H1 (cell line): ENCODE data around the gene ARID5B. TPM values are rescaled to one million over a fixed set of nuclear protein-coding genes. Genes with fewer than 3 reads are reported as not detected.

ENCODE experiments used
- CTCF ChIA-PET: fragments of 300-600 bp; sonication (Branson Sonifier 250); formaldehyde crosslinking; loops from one replicate; lab custom pipeline; 2021; ENCODE audit not compliant: partially characterized antibody; lab: Charles Lee
- POLR2A ChIA-PET: fragments of 300-600 bp; sonication (Branson Sonifier 250); formaldehyde crosslinking; loops from one replicate; lab custom pipeline; 2021; ENCODE audit warnings: inconsistent platforms; ENCODE audit not compliant: partially characterized antibody; lab: Charles Lee
- DNase-seq, 2 experiments: peaks; one replicate each; pipeline versions ENCODE4 v3.0.0 to v3.0.0-alpha.2; 2010 to 2022; ENCODE audit warnings: low spot score in 2 of 2, low read depth in 1 of 2, mixed read lengths in 1 of 2
- FAIRE-seq: peaks from 2 replicates; lab custom pipeline; 2011; peaks lifted over from hg19 to GRCh38; lab: Jason Lieb, UNC
- H2AFZ ChIP-seq: 2 replicates; pipeline ENCODE4 v1.8.1; 2012; ENCODE audit warnings: low read length, inconsistent platforms
- H2AK5ac ChIP-seq: 2 replicates; pipeline ENCODE4 v1.6.1; 2013; ENCODE audit warnings: low read depth, low read length
- H2BK120ac ChIP-seq: replicated peaks from 2 replicates; pipeline ENCODE3; 2013; ENCODE audit warnings: low read depth, low read length, inconsistent platforms
- H2BK12ac ChIP-seq: 2 replicates; pipeline ENCODE4 v1.6.1; 2013; ENCODE audit warnings: low read depth, low read length
- H2BK15ac ChIP-seq: 2 replicates; pipeline ENCODE4 v1.6.1; 2013; ENCODE audit warnings: low read length
- H2BK20ac ChIP-seq: 2 replicates; pipeline ENCODE4 v1.6.1; 2013; ENCODE audit warnings: low read length
- H2BK5ac ChIP-seq: 2 replicates; pipeline ENCODE4 v1.6.1; 2013; ENCODE audit warnings: low read depth, low read length
- H3K14ac ChIP-seq: 2 replicates; pipeline ENCODE4 v1.6.1; 2013; ENCODE audit warnings: inconsistent platforms; ENCODE audit not compliant: insufficient read length
- H3K18ac ChIP-seq: 2 replicates; pipeline ENCODE4 v1.6.1; 2013; ENCODE audit warnings: low read length; ENCODE audit errors: extremely low read depth
- H3K23ac ChIP-seq: 2 replicates; pipeline ENCODE4 v1.6.1; 2013; ENCODE audit warnings: inconsistent platforms; ENCODE audit not compliant: insufficient read length
- H3K23me2 ChIP-seq: 2 replicates; pipeline ENCODE4 v1.6.1; 2013; ENCODE audit warnings: low read depth, low read length
- H3K27ac ChIP-seq: 2 replicates; pipeline ENCODE4 v1.6.1; 2011; ENCODE audit warnings: low read depth, low read length, inconsistent platforms
- H3K27me3 ChIP-seq, 4 experiments: replicated peaks in 1 of 4; 1 replicate in 1 of 4; 2 replicates in 3 of 4; pipeline versions ENCODE4 v1.6.1 to v1.8.1; 2011 to 2013; ENCODE audit warnings: low read length in 3 of 4, mild to moderate bottlenecking in 3 of 4, inconsistent platforms in 2 of 4, mixed read lengths in 2 of 4, moderate library complexity in 1 of 4; ENCODE audit not compliant: control insufficient read depth in 3 of 4, insufficient read depth in 3 of 4; ENCODE audit errors: extremely low read depth in 1 of 4
- H3K36me3 ChIP-seq, 4 experiments: 2 replicates each; pipeline versions ENCODE4 v1.6.1 to v1.8.1; 2011 to 2013; ENCODE audit warnings: mild to moderate bottlenecking in 4 of 4, low read length in 3 of 4, moderate library complexity in 2 of 4, control low read depth in 1 of 4, inconsistent platforms in 1 of 4; ENCODE audit not compliant: insufficient read depth in 4 of 4, control insufficient read depth in 2 of 4
- H3K4ac ChIP-seq: replicated peaks from 2 replicates; pipeline ENCODE3; 2013; ENCODE audit warnings: low read length, low read depth, mixed read lengths, inconsistent platforms; ENCODE audit not compliant: insufficient read length
- H3K4me1 ChIP-seq, 4 experiments: replicated peaks in 1 of 4; 1 replicate in 1 of 4; 2 replicates in 3 of 4; pipeline versions ENCODE4 v1.6.1 to v1.8.1; 2011 to 2013; ENCODE audit warnings: low read length in 3 of 4, inconsistent platforms in 2 of 4, mixed read lengths in 1 of 4; ENCODE audit not compliant: insufficient read depth in 4 of 4, control insufficient read depth in 3 of 4
- H3K4me2 ChIP-seq, 2 experiments: 2 replicates each; pipeline versions ENCODE4 v1.6.1 to v1.8.1; 2011 to 2013; ENCODE audit warnings: low read depth in 2 of 2, low read length in 2 of 2, control low read depth in 1 of 2, inconsistent platforms in 1 of 2, mild to moderate bottlenecking in 1 of 2; ENCODE audit not compliant: insufficient read depth in 1 of 2
- H3K4me3 ChIP-seq, 4 experiments: fragments of 200-600, 300-600 bp in 1 of 4; sonication (generic), shearing (Covaris generic), sonication (Bioruptor Twin) in 1 of 4; 2 replicates each; pipeline versions ENCODE4 v1.5.1 to v1.8.1; 2011 to 2016; ENCODE audit warnings: low read length in 4 of 4, low read depth in 3 of 4, control low read depth in 2 of 4, inconsistent platforms in 2 of 4, mild to moderate bottlenecking in 2 of 4, mixed read lengths in 1 of 4, moderate library complexity in 1 of 4; ENCODE audit not compliant: insufficient read depth in 2 of 4; ENCODE audit errors: extremely low read depth in 1 of 4
- H3K56ac ChIP-seq: replicated peaks from 2 replicates; pipeline ENCODE3; 2013; ENCODE audit warnings: low read depth, mild to moderate bottlenecking, mixed read lengths, low read length, inconsistent platforms; ENCODE audit not compliant: insufficient read length
- H3K79me1 ChIP-seq: 2 replicates; pipeline ENCODE4 v1.6.1; 2013; ENCODE audit warnings: low read depth, low read length, control low read depth
- H3K79me2 ChIP-seq, 2 experiments: 2 replicates each; pipeline versions ENCODE4 v1.6.1 to v1.8.1; 2012 to 2013; ENCODE audit warnings: low read length in 2 of 2, mild to moderate bottlenecking in 2 of 2, inconsistent platforms in 1 of 2; ENCODE audit not compliant: insufficient read depth in 2 of 2, control insufficient read depth in 1 of 2
- H3K9ac ChIP-seq, 4 experiments: replicated peaks in 1 of 4; 1 replicate in 1 of 4; 2 replicates in 3 of 4; pipeline versions ENCODE4 v1.6.1 to v1.8.1; 2011 to 2013; ENCODE audit warnings: low read depth in 3 of 4, low read length in 3 of 4, control low read depth in 2 of 4, mild to moderate bottlenecking in 2 of 4, moderate library complexity in 2 of 4, inconsistent platforms in 1 of 4; ENCODE audit errors: extremely low read depth in 1 of 4
- H3K9me3 ChIP-seq, 2 experiments: 2 replicates each; pipeline versions ENCODE4 v1.6.1 to v1.8.1; 2012 to 2013; ENCODE audit warnings: mild to moderate bottlenecking in 2 of 2, moderate library complexity in 2 of 2, control low read depth in 1 of 2, inconsistent platforms in 1 of 2, low read depth in 1 of 2, low read length in 1 of 2, mixed read lengths in 1 of 2; ENCODE audit not compliant: insufficient read depth in 2 of 2
- H4K20me1 ChIP-seq, 2 experiments: replicated peaks in 1 of 2; 2 replicates each; pipeline versions ENCODE3 to v1.8.1; 2011 to 2013; ENCODE audit warnings: inconsistent platforms in 2 of 2, low read length in 2 of 2, mild to moderate bottlenecking in 1 of 2; ENCODE audit not compliant: insufficient read depth in 2 of 2, control insufficient read depth in 1 of 2
- H4K5ac ChIP-seq: 2 replicates; pipeline ENCODE4 v1.6.1; 2013; ENCODE audit warnings: low read length, low read depth, mixed read lengths, inconsistent platforms; ENCODE audit not compliant: insufficient read length
- H4K8ac ChIP-seq: 2 replicates; pipeline ENCODE4 v1.8.0; 2013; ENCODE audit warnings: mild to moderate bottlenecking, moderate library complexity, low read length, inconsistent platforms; ENCODE audit not compliant: insufficient read depth; ENCODE audit errors: extremely low read depth
- H4K91ac ChIP-seq: replicated peaks from 2 replicates; pipeline ENCODE3; 2013; ENCODE audit warnings: low read length, mixed read lengths, inconsistent platforms; ENCODE audit not compliant: insufficient read length
- CHD1 ChIP-seq: IDR thresholded peaks from 2 replicates; pipeline ENCODE4 v1.6.1; 2012; ENCODE audit warnings: low read depth, low read length, improper control_type of control experiment
- CTBP2 ChIP-seq: IDR thresholded peaks from 2 replicates; pipeline ENCODE4 v1.7.0; 2011; ENCODE audit warnings: borderline replicate concordance, mild to moderate bottlenecking, moderate library complexity, mixed read lengths, low read length; ENCODE audit not compliant: insufficient read depth, insufficient read length
- GTF2F1 ChIP-seq: IDR thresholded peaks from 2 replicates; pipeline ENCODE4 v1.6.1; 2012; ENCODE audit warnings: low read depth, low read length, improper control_type of control experiment, borderline replicate concordance
- HDAC6 ChIP-seq: IDR thresholded peaks from one replicate; pipeline ENCODE4 v1.7.1; 2012; ENCODE audit warnings: low read depth, mild to moderate bottlenecking, inconsistent platforms, low read length, moderate library complexity
- JUN ChIP-seq: IDR thresholded peaks from 2 replicates; pipeline ENCODE4 v1.6.1; 2011; ENCODE audit warnings: low read depth, mild to moderate bottlenecking, improper control_type of control experiment, low read length
- SAP30 ChIP-seq: fragments of 300-600 bp; sonication (generic); IDR thresholded peaks from 2 replicates; pipeline ENCODE4 v1.7.1; 2012; ENCODE audit warnings: low read length, moderate library complexity, mild to moderate bottlenecking, inconsistent platforms; ENCODE audit not compliant: insufficient read depth, insufficient replicate concordance
- TAF1 ChIP-seq: IDR thresholded peaks from 2 replicates; pipeline ENCODE4 v1.6.1; 2011; ENCODE audit warnings: mild to moderate bottlenecking, low read depth, low read length
- ZNF274 ChIP-seq: IDR thresholded peaks from 2 replicates; pipeline ENCODE4 v1.7.0; 2012; ENCODE audit warnings: low read length, borderline replicate concordance; ENCODE audit errors: extremely low read depth
- WGBS, 2 experiments: shearing (Covaris generic) in 1 of 2; methylation state at CpG; one replicate each; pipeline versions ENCODE4 v1.1.6 to v1.1.7; 2013 to 2015; ENCODE audit warnings: low lambda C conversion rate in 2 of 2, mixed read lengths in 2 of 2, inconsistent platforms in 1 of 2, low coverage in 1 of 2, missing lambda C conversion rate in 1 of 2; ENCODE audit not compliant: insufficient replicate concordance in 2 of 2, insufficient coverage in 1 of 2, insufficient read length in 1 of 2; ENCODE audit errors: extremely low coverage in 1 of 2, missing lambda C conversion rate in 1 of 2; 5-methylcytosine and 5-hydroxymethylcytosine counted together
- polyA plus RNA-seq, 7 experiments: library from polyadenylated mRNA; depleted of rRNA in 3 of 7; stranded (reverse) in 5 of 7; unstranded in 2 of 7; fragments of >200 nt in 5 of 7; fragments of 200-250 nt in 2 of 7; gene quantifications; 1 replicate in 5 of 7; 2 replicates in 1 of 7; 4 replicates in 1 of 7; pipeline versions ENCODE4 v1.2.1 to v1.2.3, GENCODE V29; 2011 to 2013; ENCODE audit warnings: missing spikeins in 2 of 7, mixed read lengths in 2 of 7
- total RNA-seq: library from RNA; stranded (reverse); fragmentation: NEBNext Ultra II Directional; extraction: Animal tissue kit (Norgen Biotek cat#: 25700); gene quantifications from 2 replicates; pipeline ENCODE4 v1.2.1, GENCODE V29; 2021

ARID5B gene
- total and polyA plus RNA-seq, 2 of the 8 experiments (the other 6 are each of a cell fraction or from before 2014, with no cell fraction given) = 0.21 to 1.1 TPM

DNA sequence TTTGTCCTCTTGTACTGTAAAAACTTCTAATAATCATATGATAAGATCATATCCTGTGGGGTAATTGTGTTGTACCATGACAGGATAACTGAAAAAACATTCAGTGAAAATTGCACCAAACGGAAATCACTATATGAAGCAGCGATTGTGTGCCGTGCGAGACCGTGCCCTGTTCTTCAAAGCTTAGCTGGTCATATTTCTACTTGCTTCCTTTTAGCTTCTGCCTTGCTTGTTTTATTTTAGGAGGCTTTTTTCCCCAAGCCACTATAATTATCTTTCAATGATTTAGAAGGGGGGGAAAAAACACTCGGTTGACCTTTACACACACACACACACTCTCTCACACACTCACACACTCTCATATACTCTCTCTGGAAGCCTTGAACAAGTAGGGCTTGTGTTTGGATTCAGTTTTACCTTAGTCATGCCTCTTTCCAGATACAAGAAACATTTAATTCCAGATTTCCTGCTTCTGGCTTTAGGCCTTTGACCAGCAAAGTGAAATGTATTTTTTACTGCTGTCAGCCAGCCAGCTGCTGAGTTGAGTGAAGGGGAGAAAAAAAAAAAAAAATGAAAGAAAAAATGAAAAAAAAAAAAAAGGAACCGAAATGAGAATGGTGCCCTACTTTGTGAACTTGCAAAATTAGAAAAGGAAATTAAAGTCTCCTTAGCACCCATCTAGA, 181.4 kb downstream of the ARID5B start:
- Histone ChIP-seq H2BK5ac (no peak overlapping the region), H4K20me1 (no peaks in the 10 kb centered on the region), H2BK20ac (no peak overlapping the region), H3K27me3 (no peaks in the 10 kb centered on the region), H3K14ac (no peak overlapping the region), H2BK12ac (no peak overlapping the region), H3K18ac (no peak overlapping the region), H3K4me2 (no peak overlapping the region), H2BK120ac (no peak overlapping the region), H4K91ac (no peak overlapping the region), H4K5ac (no peak overlapping the region), H3K4ac (no peak overlapping the region), H2AFZ (no peak overlapping the region), H3K4me3 (no peak overlapping the region), H3K9me3 (no peaks in the 10 kb centered on the region), H2BK15ac (no peak overlapping the region), H3K4me1 (no peaks in the 10 kb centered on the region), H3K56ac (no peak overlapping the region), H3K79me1 (no peaks in the 10 kb centered on the region), H4K8ac (no peak overlapping the region), H3K79me2 (no peaks in the 10 kb centered on the region), H3K27ac (no peak overlapping the region), H2AK5ac (no peak overlapping the region), H3K36me3 (no peaks in the 10 kb centered on the region), H3K23me2 (no peaks in the 10 kb centered on the region), H3K23ac (no peak overlapping the region), H3K9ac (no peak overlapping the region)
- WGBS, 2 experiments = 93% methylated on average over 5 of the region's 7 CpGs; no CpG with 5 or more reads in 1 of the 2 experiments
- no peak for FAIRE-seq
- no peak for DNase-seq
- ChIA-PET POLR2A (interaction anchor here (1.3 kb wide), 1 partner anchor 14 kb away, joined by 4 read pairs; no protein-coding TSS in a partner anchor), CTCF (interaction anchor here (0.6 to 1.0 kb wide), 2 partner anchors 44 to 185 kb away, joined by 3 read pairs; no protein-coding TSS in a partner anchor)
- TF ChIP-seq CHD1 (no peak), ZNF274 (no peak), GTF2F1 (no peak), SAP30 (no peak), TAF1 (no peak), CTBP2 (no peak), JUN (no peak), HDAC6 (no peak)
